Tibial artery (tissue), 4 donors: Measurements from ENCODE around the gene SHH.

Experiments
- DNase-seq, 2 donors: peaks; one replicate each; pipeline ENCODE4 v3.0.0-alpha.2; 2019
- H3K27ac ChIP-seq, 2 donors: fragments of 200-600 bp; sonication (generic) in 1 of 2; 1 replicate in 1 of 2; 2 replicates in 1 of 2; pipeline ENCODE4 v1.5.1; 2018 to 2019; ENCODE audit warnings: mild to moderate bottlenecking in 1 of 2
- H3K27me3 ChIP-seq, 2 donors: fragments of 200-600 bp; sonication (generic) in 1 of 2; one replicate each; pipeline versions ENCODE4 v1.5.1 to v1.6.0; 2016 to 2019
- H3K36me3 ChIP-seq, 3 donors: fragments of 200-600 bp; sonication (generic) in 2 of 3; one replicate each; pipeline ENCODE4 v1.5.1; 2016 to 2019; ENCODE audit warnings: mild to moderate bottlenecking in 2 of 3
- H3K4me1 ChIP-seq, 4 donors: fragments of 200-600 bp; sonication (generic) in 2 of 4; 1 replicate in 3 of 4; 2 replicates in 1 of 4; pipeline ENCODE4 v1.5.1; 2016 to 2019
- H3K4me3 ChIP-seq, 2 donors: fragments of 200-600 bp; sonication (generic) in 1 of 2; 1 replicate in 1 of 2; 2 replicates in 1 of 2; pipeline ENCODE4 v1.5.1; 2018 to 2019; ENCODE audit warnings: mild to moderate bottlenecking in 2 of 2
- H3K9me3 ChIP-seq, 3 donors: fragments of 200-600 bp; sonication (generic) in 1 of 3; one replicate each; pipeline ENCODE4 v1.5.1; 2016 to 2019
- CTCF ChIP-seq, 2 experiments: fragments of 200-600 bp in 1 of 2; fragments of 450-650 bp in 1 of 2; IDR thresholded peaks; one replicate each; pipeline ENCODE4 v1.5.1; 2017 to 2019; ENCODE audit warnings: antibody characterized with exemption in 2 of 2, mild to moderate bottlenecking in 1 of 2, moderate library complexity in 1 of 2
- intact Hi-C: fragments of 100-400 bp; cut with DNase I; formaldehyde crosslinking; loops from one replicate; pipeline ENCODE4 v1.15.0; 2023; ENCODE audit warnings: low total_unique reads

SHH gene

GRCh38 chr7:155813125-155813524 is 862 bp upstream of the SHH start:
- Histone ChIP-seq H3K27ac (no peak overlapping the region), H3K27me3 (peaks cover 0 to 97% of the 10 kb centered on the region in 2 donors), H3K9me3 (no peaks in the 10 kb centered on the region), H3K36me3 (no peaks in the 10 kb centered on the region), H3K4me1 (peaks cover 0 to 45% (median 25%) of the 10 kb centered on the region in 4 donors), H3K4me3 (no peak overlapping the region)
- no peak for DNase-seq
- no peak for TF ChIP-seq CTCF (IDR thresholded peaks at IDR 0.05)
- intact Hi-C loops: no loop called here

- H3K4me3 ChIP-seq: no peak overlapping the region
- no peaks in the 10 kb centered on the region for H3K9me3 ChIP-seq
- intact Hi-C loops: no loop called here
- H3K36me3 ChIP-seq: no peaks in the 10 kb centered on the region
- H3K27me3 ChIP-seq: peaks cover 0 to 98% of the 10 kb centered on the region in 2 donors
- no peak for TF ChIP-seq CTCF (IDR thresholded peaks at IDR 0.05)
- no peak overlapping the region for H3K27ac ChIP-seq
- peaks cover 0 to 51% (median 29%) of the 10 kb centered on the region in 4 donors for H3K4me1 ChIP-seq
- no peak for DNase-seq
These were observed 736 bp downstream of the SHH start for GRCh38 chr7:155811560-155811894.

- H3K4me3 ChIP-seq: no peak overlapping the region
These were observed 1.3 kb downstream of the SHH start for GRCh38 chr7:155810770-155811559.

GRCh38 chr7:155809947-155810769 is 2.1 kb downstream of the SHH start:
- intact Hi-C loops: loop anchor here (10.0 kb wide), 1 partner anchor 1005 kb away; no protein-coding TSS in a partner anchor
- peaks cover 0 to 65% (median 41%) of the 10 kb centered on the region in 4 donors for H3K4me1 ChIP-seq
- no peak for TF ChIP-seq CTCF (IDR thresholded peaks at IDR 0.05)

More at GRCh38 chr7:155810770-155811559, 1.3 kb downstream of the SHH start:
- Histone ChIP-seq H3K27me3 (peaks cover 0 to 98% of the 10 kb centered on the region in 2 donors), H3K36me3 (no peaks in the 10 kb centered on the region), H3K4me1 (peaks cover 0 to 57% (median 33%) of the 10 kb centered on the region in 4 donors), H3K9me3 (no peaks in the 10 kb centered on the region), H3K27ac (no peak overlapping the region)
- intact Hi-C loops: no loop called here
- DNase-seq: no peak
- TF ChIP-seq CTCF (IDR thresholded peaks at IDR 0.05): no peak

GRCh38 chr7:155809332-155809946 is 2.8 kb downstream of the SHH start:
- no peaks in the 10 kb centered on the region for H3K9me3 ChIP-seq
- intact Hi-C loops: loop anchor here (10.0 kb wide), 1 partner anchor 1005 kb away; no protein-coding TSS in a partner anchor
- TF ChIP-seq CTCF (IDR thresholded peaks at IDR 0.05): no peak
- no peaks in the 10 kb centered on the region for H3K36me3 ChIP-seq
- H3K4me1 ChIP-seq: peaks cover 0 to 72% (median 49%) of the 10 kb centered on the region in 4 donors
- H3K27ac ChIP-seq: no peak overlapping the region
- peak overlapping the region in 1 of 2 donors; percentile 16 for H3K4me3 ChIP-seq
- peaks cover 0 to 98% of the 10 kb centered on the region in 2 donors for H3K27me3 ChIP-seq
- DNase-seq: no peak

More at GRCh38 chr7:155809947-155810769, 2.1 kb downstream of the SHH start:
- Histone ChIP-seq H3K36me3 (no peaks in the 10 kb centered on the region), H3K27me3 (peaks cover 0 to 98% of the 10 kb centered on the region in 2 donors), H3K4me3 (peak overlapping the region in 1 of 2 donors; percentile 16), H3K9me3 (no peaks in the 10 kb centered on the region), H3K27ac (no peak overlapping the region)
- DNase-seq: no peak
